ENCODE measurements around the gene UBE2S. TPM values are rescaled to one million over a fixed set of nuclear protein-coding genes. Genes with fewer than 3 reads are reported as not detected.

Gene UBE2S
- total RNA-seq, 1 donor from 2014 or later, result 56.2 TPM

DNA sequence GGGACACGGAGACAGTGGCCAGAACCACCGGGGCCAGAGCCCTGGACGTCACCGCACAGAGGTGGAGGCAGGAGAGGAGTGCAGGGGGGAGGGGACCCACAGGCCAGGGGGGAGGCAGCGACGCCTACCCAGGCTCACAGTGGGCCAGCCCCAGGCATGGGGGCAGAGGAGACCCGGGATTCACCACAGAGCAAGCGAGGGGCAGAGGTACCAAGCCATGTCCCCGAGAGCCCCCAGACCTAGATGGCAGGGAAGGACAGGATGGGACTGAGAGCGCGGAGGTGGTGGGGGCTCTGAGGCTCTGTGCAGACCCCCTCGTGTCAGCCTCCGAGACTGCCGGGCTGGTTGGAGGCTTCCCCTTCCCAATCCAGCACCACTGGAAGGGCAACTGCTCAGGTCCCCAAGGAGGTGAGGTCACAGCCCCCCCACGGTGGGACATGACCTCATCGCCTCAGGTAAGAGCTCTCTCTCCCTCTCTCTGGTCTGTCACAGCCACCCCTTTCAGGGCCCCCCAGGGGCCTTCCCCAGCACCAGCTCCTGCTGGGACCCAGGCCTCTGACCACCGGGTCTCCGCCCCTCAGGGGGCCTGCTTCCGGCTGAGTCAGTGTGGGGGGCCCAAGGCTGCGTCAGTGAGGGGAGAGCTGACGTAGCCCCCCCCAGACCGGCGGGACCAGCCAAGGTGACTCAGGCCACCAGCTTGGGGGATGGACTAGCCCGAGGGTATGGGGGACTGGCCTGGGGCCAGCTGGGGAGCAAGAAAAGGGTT is 35.1 kb downstream of the UBE2S start:
- H3K27me3 Mint-ChIP-seq (ENCODE audit: unreplicated experiment), result peaks cover 25% of the 10 kb centered on the region
- no peak overlapping the region for H3K27ac Mint-ChIP-seq (ENCODE audit: unreplicated experiment)
- DNase-seq (ENCODE audit: low spot score), result no peak
- TF ChIP-seq, protein P1, sequence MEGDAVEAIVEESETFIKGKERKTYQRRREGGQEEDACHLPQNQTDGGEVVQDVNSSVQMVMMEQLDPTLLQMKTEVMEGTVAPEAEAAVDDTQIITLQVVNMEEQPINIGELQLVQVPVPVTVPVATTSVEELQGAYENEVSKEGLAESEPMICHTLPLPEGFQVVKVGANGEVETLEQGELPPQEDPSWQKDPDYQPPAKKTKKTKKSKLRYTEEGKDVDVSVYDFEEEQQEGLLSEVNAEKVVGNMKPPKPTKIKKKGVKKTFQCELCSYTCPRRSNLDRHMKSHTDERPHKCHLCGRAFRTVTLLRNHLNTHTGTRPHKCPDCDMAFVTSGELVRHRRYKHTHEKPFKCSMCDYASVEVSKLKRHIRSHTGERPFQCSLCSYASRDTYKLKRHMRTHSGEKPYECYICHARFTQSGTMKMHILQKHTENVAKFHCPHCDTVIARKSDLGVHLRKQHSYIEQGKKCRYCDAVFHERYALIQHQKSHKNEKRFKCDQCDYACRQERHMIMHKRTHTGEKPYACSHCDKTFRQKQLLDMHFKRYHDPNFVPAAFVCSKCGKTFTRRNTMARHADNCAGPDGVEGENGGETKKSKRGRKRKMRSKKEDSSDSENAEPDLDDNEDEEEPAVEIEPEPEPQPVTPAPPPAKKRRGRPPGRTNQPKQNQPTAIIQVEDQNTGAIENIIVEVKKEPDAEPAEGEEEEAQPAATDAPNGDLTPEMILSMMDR (IDR thresholded peaks at IDR 0.05; ENCODE audit: unreplicated experiment), result no peak
- H3K4me3 Mint-ChIP-seq (ENCODE audit: unreplicated experiment), result no peak overlapping the region
- peaks cover 8% of the 10 kb centered on the region for H3K4me1 Mint-ChIP-seq (ENCODE audit: unreplicated experiment)
- no peaks in the 10 kb centered on the region for H3K36me3 Mint-ChIP-seq (ENCODE audit: low read depth, unreplicated experiment)
- H3K9me3 Mint-ChIP-seq (ENCODE audit: unreplicated experiment), result no peaks in the 10 kb centered on the region

DNA sequence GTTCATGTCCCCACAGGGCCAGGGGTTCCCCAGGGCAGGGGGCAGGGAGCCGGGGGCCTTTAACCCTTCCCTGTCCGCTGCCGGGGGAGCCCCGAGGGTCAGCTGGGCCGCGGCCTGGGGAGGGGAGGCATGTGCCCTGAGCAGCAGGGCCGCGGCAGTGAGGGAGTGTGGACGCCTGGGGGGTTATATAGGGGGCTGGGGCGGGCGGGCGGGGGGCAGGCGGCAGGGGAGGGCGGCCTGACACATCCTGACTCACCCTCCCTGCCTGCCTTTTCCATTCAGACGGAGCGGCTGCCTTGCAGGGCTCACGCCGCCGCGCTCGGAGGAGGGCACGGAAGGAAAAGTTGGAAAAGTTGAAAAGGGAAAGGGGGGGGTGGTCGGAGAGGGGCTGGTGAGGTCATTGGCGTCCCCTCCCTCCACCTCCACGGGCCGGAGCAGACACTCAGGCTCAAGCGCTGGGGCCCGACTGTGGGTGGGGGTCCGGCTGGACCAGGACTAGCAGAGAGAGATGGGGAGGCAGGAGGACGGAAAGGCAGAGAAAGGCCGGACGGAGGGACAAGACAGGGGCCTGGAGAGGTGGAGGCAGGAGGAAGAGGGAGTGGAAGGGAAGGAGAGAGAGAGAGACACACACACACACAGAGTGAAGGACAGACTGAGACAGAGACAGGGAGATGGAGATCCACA is 37.1 kb downstream of the UBE2S start, which contains the start of gene IL11:
TSS of gene IL11 (minus strand) at position 159 of the 684 bp plus-strand sequence. CDS start at position 6, 153 bp downstream.
- H3K9me3 Mint-ChIP-seq (ENCODE audit: unreplicated experiment), result no peaks in the 10 kb centered on the region
- H3K27ac Mint-ChIP-seq (ENCODE audit: unreplicated experiment), result peak within 1 kb of the TSS; percentile 57
- no peak for DNase-seq (ENCODE audit: low spot score)
- TF ChIP-seq, protein P1 (IDR thresholded peaks at IDR 0.05; ENCODE audit: unreplicated experiment), result no peak
- peaks cover 23% of the 10 kb centered on the region for H3K27me3 Mint-ChIP-seq (ENCODE audit: unreplicated experiment)
- peaks cover 8% of the 10 kb centered on the region for H3K4me1 Mint-ChIP-seq (ENCODE audit: unreplicated experiment)
- no peaks in the 10 kb centered on the region for H3K36me3 Mint-ChIP-seq (ENCODE audit: low read depth, unreplicated experiment)
- peak within 1 kb of the TSS; percentile 69 for H3K4me3 Mint-ChIP-seq (ENCODE audit: unreplicated experiment)

- no peaks in the 10 kb centered on the region for H3K9me3 Mint-ChIP-seq (ENCODE audit: unreplicated experiment)
- no peak overlapping the region for H3K27ac Mint-ChIP-seq (ENCODE audit: unreplicated experiment)
- DNase-seq (ENCODE audit: low spot score), result peak; percentile 30
- H3K4me1 Mint-ChIP-seq (ENCODE audit: unreplicated experiment), result peaks cover 8% of the 10 kb centered on the region
- peaks cover 25% of the 10 kb centered on the region for H3K27me3 Mint-ChIP-seq (ENCODE audit: unreplicated experiment)
- no peaks in the 10 kb centered on the region for H3K36me3 Mint-ChIP-seq (ENCODE audit: low read depth, unreplicated experiment)
- TF ChIP-seq, protein P1 (IDR thresholded peaks at IDR 0.05; ENCODE audit: unreplicated experiment), result no peak
- H3K4me3 Mint-ChIP-seq (ENCODE audit: unreplicated experiment), result no peak overlapping the region
Measured at GRCh38 chr19:55369653-55370304, 37.8 kb downstream of the UBE2S start.

GRCh38 chr19:55368701-55369563 is 38.7 kb downstream of the UBE2S start:
- no peak for DNase-seq (ENCODE audit: low spot score)
- H3K9me3 Mint-ChIP-seq (ENCODE audit: unreplicated experiment), result no peaks in the 10 kb centered on the region
- H3K27me3 Mint-ChIP-seq (ENCODE audit: unreplicated experiment), result peaks cover 28% of the 10 kb centered on the region
- no peak overlapping the region for H3K27ac Mint-ChIP-seq (ENCODE audit: unreplicated experiment)
- no peaks in the 10 kb centered on the region for H3K36me3 Mint-ChIP-seq (ENCODE audit: low read depth, unreplicated experiment)
- TF ChIP-seq, protein P1 (IDR thresholded peaks at IDR 0.05; ENCODE audit: unreplicated experiment), result no peak
- H3K4me3 Mint-ChIP-seq (ENCODE audit: unreplicated experiment), result no peak overlapping the region
- peaks cover 8% of the 10 kb centered on the region for H3K4me1 Mint-ChIP-seq (ENCODE audit: unreplicated experiment)

Data from endothelial cell (in vitro differentiated cells).